ENCODE data around the gene TBCE. TPM values are rescaled to one million over a fixed set of nuclear protein-coding genes. Genes with fewer than 3 reads are reported as not detected.
"Not testable (repeated sequence)": the region's sequence is repeated elsewhere in the genome, so short reads cannot be mapped to it uniquely, and the experiment has no call there.

The TBCE gene
- total RNA-seq, 1 donor from 2014 or later: 41.3 TPM

GRCh38 chr1:235375919-235376605 lies 8.8 kb downstream of the TBCE start:
- Histone ChIP-seq H3K9ac (no peak overlapping the region), H3K27ac (no peak overlapping the region), H3K9me3 (ENCODE audit: low read depth) (no peaks in the 10 kb centered on the region), H3K79me2 (ENCODE audit: low read depth) (peaks cover 80% of the 10 kb centered on the region), H3K4me2 (no peak overlapping the region), H3F3A (ENCODE audit: low read depth) (no peaks in the 10 kb centered on the region), H2AFZ (replicated peaks) (no peak overlapping the region), H3K27me3 (no peaks in the 10 kb centered on the region), H4K20me1 (ENCODE audit: low read depth) (no peaks in the 10 kb centered on the region), H3K4me1 (no peaks in the 10 kb centered on the region), H3K4me3 (no peak overlapping the region), H3K36me3 (peaks cover 2% of the 10 kb centered on the region)
- peaks cover 11% of the 10 kb centered on the region for H3K36me3 Mint-ChIP-seq
- H3K9me3 Mint-ChIP-seq: peaks cover under 1% of the 10 kb centered on the region
- DNase-seq (ENCODE audit: low spot score): no peak
- no peak overlapping the region for H3K27ac Mint-ChIP-seq
- TF ChIP-seq EZH2phosphoT487 (IDR thresholded peaks at IDR 0.05) (no peak), EZH2 (IDR thresholded peaks at IDR 0.05) (no peak), CTCF (IDR thresholded peaks at IDR 0.05) (no peak)
- no peaks in the 10 kb centered on the region for H3K4me1 Mint-ChIP-seq
- no peak overlapping the region for H3K4me3 Mint-ChIP-seq
- peaks cover 2% of the 10 kb centered on the region for H3K27me3 Mint-ChIP-seq (ENCODE audit: insufficient read depth, low read depth)

DNA sequence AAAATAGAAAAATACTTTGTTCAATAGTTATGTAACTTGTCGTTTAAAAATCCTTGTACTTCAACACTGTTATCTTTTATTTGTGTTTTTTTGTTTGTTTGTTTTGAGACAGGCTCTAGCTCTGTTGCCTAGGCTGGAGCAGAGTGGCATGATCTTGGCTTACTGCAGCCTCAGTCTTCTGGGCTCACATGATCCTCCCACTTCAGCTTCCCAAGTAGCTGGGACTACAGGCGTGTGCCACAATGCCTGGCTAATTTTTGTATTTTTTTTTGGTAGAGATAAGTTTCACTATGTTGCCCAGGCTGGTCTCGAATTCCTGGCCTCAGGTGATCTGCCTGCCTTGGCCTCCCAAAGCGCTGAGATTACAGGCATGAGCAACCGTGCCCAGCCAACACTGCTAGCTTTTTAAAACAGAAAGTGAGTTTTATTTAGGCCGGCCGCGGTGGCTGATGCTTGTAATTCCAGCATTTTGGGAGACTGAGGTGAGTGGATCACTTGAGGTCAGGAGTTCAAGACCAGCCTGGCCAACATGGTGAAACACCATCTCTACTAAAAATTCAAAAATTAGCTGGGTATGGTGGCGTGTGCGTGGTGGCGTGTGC lies 11.0 kb downstream of the TBCE start:
- not testable (repeated sequence) for H3K9me3 Mint-ChIP-seq; H3K4me1 ChIP-seq; H3K27ac Mint-ChIP-seq; H3F3A ChIP-seq (ENCODE audit: low read depth); H2AFZ ChIP-seq (replicated peaks); H3K36me3 ChIP-seq; H3K27me3 Mint-ChIP-seq (ENCODE audit: insufficient read depth, low read depth); DNase-seq (ENCODE audit: low spot score); H3K27ac ChIP-seq; H3K4me2 ChIP-seq; H3K4me1 Mint-ChIP-seq; H3K4me3 Mint-ChIP-seq; H3K9me3 ChIP-seq (ENCODE audit: low read depth); H3K27me3 ChIP-seq; H3K4me3 ChIP-seq; H4K20me1 ChIP-seq (ENCODE audit: low read depth); H3K9ac ChIP-seq
- H3K36me3 Mint-ChIP-seq: peaks cover 16% of the 10 kb centered on the region
- peaks cover 64% of the 10 kb centered on the region for H3K79me2 ChIP-seq (ENCODE audit: low read depth)

- H3K27ac ChIP-seq; H3K9me3 ChIP-seq (ENCODE audit: low read depth); H3F3A ChIP-seq (ENCODE audit: low read depth); H2AFZ ChIP-seq (replicated peaks); H3K9ac ChIP-seq; H3K4me1 ChIP-seq; DNase-seq (ENCODE audit: low spot score); H3K27me3 Mint-ChIP-seq (ENCODE audit: insufficient read depth, low read depth); H3K4me3 Mint-ChIP-seq; H3K4me2 ChIP-seq; H3K36me3 ChIP-seq; H3K4me3 ChIP-seq; H3K27me3 ChIP-seq; H3K27ac Mint-ChIP-seq; H3K4me1 Mint-ChIP-seq; H4K20me1 ChIP-seq (ENCODE audit: low read depth); H3K9me3 Mint-ChIP-seq: not testable (repeated sequence)
- peaks cover 28% of the 10 kb centered on the region for H3K79me2 ChIP-seq (ENCODE audit: low read depth)
- H3K36me3 Mint-ChIP-seq: peaks cover 12% of the 10 kb centered on the region
These were observed 14.9 kb downstream of the TBCE start for GRCh38 chr1:235381955-235382739.

DNA sequence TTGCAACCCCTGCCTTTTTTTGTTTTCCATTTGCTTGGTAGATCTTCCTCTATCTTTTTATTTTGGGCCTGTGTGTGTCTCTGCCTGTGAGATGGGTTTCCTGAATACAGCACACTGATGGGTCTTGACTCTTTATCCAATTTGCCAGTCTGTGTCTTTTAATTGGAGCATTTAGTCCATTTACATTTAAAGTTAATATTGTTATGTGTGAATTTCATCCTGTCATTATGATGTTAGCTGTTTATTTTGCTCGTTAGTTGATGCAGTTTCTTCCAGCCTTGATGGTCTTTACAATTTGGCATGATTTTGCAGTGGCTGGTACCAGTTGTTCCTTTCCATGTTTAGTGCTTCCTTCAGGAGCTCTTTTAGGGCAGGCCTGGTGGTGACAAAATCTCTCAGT lies 18.4 kb downstream of the TBCE start:
- not testable (repeated sequence) for DNase-seq (ENCODE audit: low spot score); H3F3A ChIP-seq (ENCODE audit: low read depth); H3K27me3 ChIP-seq; H3K27ac ChIP-seq; H3K4me1 Mint-ChIP-seq; H3K27me3 Mint-ChIP-seq (ENCODE audit: insufficient read depth, low read depth); H3K4me3 ChIP-seq; H3K27ac Mint-ChIP-seq; H3K4me1 ChIP-seq; H3K4me3 Mint-ChIP-seq; H3K9me3 ChIP-seq (ENCODE audit: low read depth); H3K9ac ChIP-seq; H3K4me2 ChIP-seq; H2AFZ ChIP-seq (replicated peaks); H4K20me1 ChIP-seq (ENCODE audit: low read depth)
- Histone ChIP-seq H3K36me3 (peaks cover 10% of the 10 kb centered on the region), H3K79me2 (ENCODE audit: low read depth) (peaks cover 40% of the 10 kb centered on the region)
- H3K36me3 Mint-ChIP-seq: peaks cover 15% of the 10 kb centered on the region
- H3K9me3 Mint-ChIP-seq: peaks cover 15% of the 10 kb centered on the region

Measured in neural progenitor cell (in vitro differentiated cells).